Keratinocyte (primary cell): ENCODE data around the gene TBC1D8. TPM values are rescaled to one million over a fixed set of nuclear protein-coding genes. Genes with fewer than 3 reads are reported as not detected.

ENCODE experiments used
- DNase-seq: peaks from one replicate; pipeline ENCODE4 v3.0.0-alpha.2; 2011; ENCODE audit warnings: low read depth, missing footprints, low spot score
- FAIRE-seq: peaks from 2 replicates; lab custom pipeline; 2011; peaks lifted over from hg19 to GRCh38; lab: Jason Lieb, UNC
- H2AFZ ChIP-seq: 2 replicates; pipeline ENCODE4 v1.6.0; 2012; ENCODE audit warnings: low read length, control low read depth, inconsistent platforms; ENCODE audit not compliant: control insufficient read depth
- H3K27ac ChIP-seq: 2 replicates; pipeline ENCODE4 v1.5.1; 2011; ENCODE audit warnings: low read length; ENCODE audit not compliant: control insufficient read depth, insufficient read depth
- H3K27me3 ChIP-seq: 3 replicates; pipeline ENCODE4 v1.6.0; 2011; ENCODE audit warnings: low read length; ENCODE audit not compliant: control insufficient read depth, insufficient read depth; ENCODE audit errors: extremely low read depth
- H3K36me3 ChIP-seq, 2 experiments: 2 replicates in 1 of 2; 3 replicates in 1 of 2; pipeline ENCODE4 v1.5.1; 2011; ENCODE audit warnings: low read length in 2 of 2, mild to moderate bottlenecking in 1 of 2; ENCODE audit not compliant: control insufficient read depth in 2 of 2, insufficient read depth in 2 of 2; ENCODE audit errors: extremely low read depth in 1 of 2
- H3K4me1 ChIP-seq: 3 replicates; pipeline ENCODE4 v1.5.1; 2011; ENCODE audit warnings: low read length; ENCODE audit not compliant: control insufficient read depth, insufficient read depth; ENCODE audit errors: extremely low read depth
- H3K4me2 ChIP-seq: 3 replicates; pipeline ENCODE4 v1.6.0; 2011; ENCODE audit warnings: low read depth, low read length; ENCODE audit not compliant: control insufficient read depth, insufficient read depth; ENCODE audit errors: extremely low read depth
- H3K4me3 ChIP-seq, 3 experiments: fragments of 200-600 bp in 1 of 3; sonication (generic) in 1 of 3; 2 replicates in 2 of 3; 3 replicates in 1 of 3; pipeline ENCODE4 v1.5.1; 2011 to 2016; ENCODE audit warnings: low read length in 3 of 3, mild to moderate bottlenecking in 3 of 3, control low read depth in 2 of 3, inconsistent platforms in 1 of 3, low read depth in 1 of 3, mixed read lengths in 1 of 3, mixed run types in 1 of 3, moderate library complexity in 1 of 3; ENCODE audit not compliant: control insufficient read depth in 2 of 3, insufficient read depth in 2 of 3; ENCODE audit errors: extremely low read depth in 1 of 3
- H3K79me2 ChIP-seq: 2 replicates; pipeline ENCODE4 v1.6.0; 2012; ENCODE audit warnings: low read length; ENCODE audit not compliant: control insufficient read depth, insufficient read depth
- H3K9ac ChIP-seq: 3 replicates; pipeline ENCODE4 v1.6.0; 2011; ENCODE audit warnings: low read length; ENCODE audit not compliant: control insufficient read depth, insufficient read depth; ENCODE audit errors: extremely low read depth
- H3K9me1 ChIP-seq: 3 replicates; pipeline ENCODE4 v1.6.0; 2011; ENCODE audit warnings: low read length; ENCODE audit not compliant: control insufficient read depth, insufficient read depth; ENCODE audit errors: extremely low read depth
- H3K9me3 ChIP-seq: 2 replicates; pipeline ENCODE4 v1.5.1; 2012; ENCODE audit warnings: low read depth, low read length; ENCODE audit not compliant: control insufficient read depth
- H4K20me1 ChIP-seq: 3 replicates; pipeline ENCODE4 v1.6.0; 2011; ENCODE audit warnings: low read length; ENCODE audit not compliant: control insufficient read depth, insufficient read depth; ENCODE audit errors: extremely low read depth
- EZH2 ChIP-seq: IDR thresholded peaks from one replicate; pipeline ENCODE4 v1.6.1; 2012; ENCODE audit warnings: inconsistent platforms, mild to moderate bottlenecking, low read length, moderate library complexity
- dilution Hi-C: fragments of 300-500 bp; cut with MboI; formaldehyde crosslinking; loops from one replicate; pipeline ENCODE4 v1.7.0; 2020; ENCODE audit warnings: low sequenced_read_pairs; ENCODE audit not compliant: extremely low pct_ligation_motif_present
- polyA plus RNA-seq, 5 experiments: library from polyadenylated mRNA; depleted of rRNA in 3 of 5; stranded (reverse) in 3 of 5; stranded (forward) in 1 of 5; unstranded in 1 of 5; fragments of >200 nt; gene quantifications; 1 replicate in 1 of 5; 2 replicates in 3 of 5; 3 replicates in 1 of 5; pipeline versions ENCODE4 v1.2.1 to v1.2.3, GENCODE V29; 2011 to 2012; ENCODE audit warnings: missing spikeins in 2 of 5, low read depth in 1 of 5, low replicate concordance in 1 of 5
- TF ChIP-seq, protein P1 (sequence below), 3 experiments: IDR thresholded peaks in 1 of 3; conservative IDR thresholded peaks in 1 of 3; optimal IDR thresholded peaks in 1 of 3; 2 replicates in 2 of 3; 3 replicates in 1 of 3; pipeline versions ENCODE3 to v1.5.1; 2011; ENCODE audit warnings: low read length in 3 of 3, mild to moderate bottlenecking in 3 of 3, moderate library complexity in 2 of 3, control low read depth in 1 of 3, inconsistent platforms in 1 of 3; ENCODE audit not compliant: insufficient read depth in 2 of 3; ENCODE audit errors: extremely low read depth in 1 of 3

The TBC1D8 gene
- polyA plus RNA-seq, 1 donor (not counting 4 experiments of a cell fraction or from before 2014, with no cell fraction given), result 13.8 TPM

DNA sequence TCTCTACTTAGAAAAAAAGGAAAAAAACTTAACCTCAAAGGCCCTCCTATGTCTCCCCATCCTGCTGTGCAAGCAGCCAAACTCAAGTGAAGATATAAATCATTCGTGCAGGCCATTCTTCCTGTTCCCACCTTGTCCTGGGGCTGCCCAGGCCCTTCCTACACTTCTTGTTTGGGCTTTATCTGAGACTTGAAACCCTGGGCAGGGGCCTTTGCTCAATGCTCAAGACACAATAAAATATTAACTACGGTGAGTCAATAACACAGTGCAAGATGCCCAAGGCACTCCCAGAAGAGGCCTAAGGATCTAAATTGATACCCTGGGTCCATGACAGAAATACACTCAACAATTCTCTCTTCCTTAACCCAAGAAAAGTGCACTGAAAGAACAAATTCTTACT is 67.6 kb downstream of the TBC1D8 start:
- Histone ChIP-seq H3K27me3 (no peaks in the 10 kb centered on the region), H3K27ac (no peak overlapping the region), H3K9me3 (no peaks in the 10 kb centered on the region), H3K79me2 (peaks cover 4% of the 10 kb centered on the region), H3K9ac (no peak overlapping the region), H3K36me3 (peaks cover 0 to 4% of the 10 kb centered on the region in 2 experiments), H2AFZ (no peak overlapping the region), H3K4me3 (no peak overlapping the region), H4K20me1 (no peaks in the 10 kb centered on the region), H3K9me1 (no peaks in the 10 kb centered on the region), H3K4me1 (no peaks in the 10 kb centered on the region), H3K4me2 (no peak overlapping the region)
- DNase-seq, result no peak
- dilution Hi-C loops, result no loop called here
- no peak for TF ChIP-seq EZH2
- TF ChIP-seq, protein P1, sequence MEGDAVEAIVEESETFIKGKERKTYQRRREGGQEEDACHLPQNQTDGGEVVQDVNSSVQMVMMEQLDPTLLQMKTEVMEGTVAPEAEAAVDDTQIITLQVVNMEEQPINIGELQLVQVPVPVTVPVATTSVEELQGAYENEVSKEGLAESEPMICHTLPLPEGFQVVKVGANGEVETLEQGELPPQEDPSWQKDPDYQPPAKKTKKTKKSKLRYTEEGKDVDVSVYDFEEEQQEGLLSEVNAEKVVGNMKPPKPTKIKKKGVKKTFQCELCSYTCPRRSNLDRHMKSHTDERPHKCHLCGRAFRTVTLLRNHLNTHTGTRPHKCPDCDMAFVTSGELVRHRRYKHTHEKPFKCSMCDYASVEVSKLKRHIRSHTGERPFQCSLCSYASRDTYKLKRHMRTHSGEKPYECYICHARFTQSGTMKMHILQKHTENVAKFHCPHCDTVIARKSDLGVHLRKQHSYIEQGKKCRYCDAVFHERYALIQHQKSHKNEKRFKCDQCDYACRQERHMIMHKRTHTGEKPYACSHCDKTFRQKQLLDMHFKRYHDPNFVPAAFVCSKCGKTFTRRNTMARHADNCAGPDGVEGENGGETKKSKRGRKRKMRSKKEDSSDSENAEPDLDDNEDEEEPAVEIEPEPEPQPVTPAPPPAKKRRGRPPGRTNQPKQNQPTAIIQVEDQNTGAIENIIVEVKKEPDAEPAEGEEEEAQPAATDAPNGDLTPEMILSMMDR (optimal IDR thresholded peaks at IDR 0.05 in 1 of 3, IDR thresholded peaks at IDR 0.05 in 1 of 3, conservative IDR thresholded peaks at IDR 0.05 in 1 of 3; ENCODE audit: extremely low read depth in 1 of 3, insufficient read depth in 2 of 3, low read length in 3 of 3), result no peak
- no peak for FAIRE-seq

DNA sequence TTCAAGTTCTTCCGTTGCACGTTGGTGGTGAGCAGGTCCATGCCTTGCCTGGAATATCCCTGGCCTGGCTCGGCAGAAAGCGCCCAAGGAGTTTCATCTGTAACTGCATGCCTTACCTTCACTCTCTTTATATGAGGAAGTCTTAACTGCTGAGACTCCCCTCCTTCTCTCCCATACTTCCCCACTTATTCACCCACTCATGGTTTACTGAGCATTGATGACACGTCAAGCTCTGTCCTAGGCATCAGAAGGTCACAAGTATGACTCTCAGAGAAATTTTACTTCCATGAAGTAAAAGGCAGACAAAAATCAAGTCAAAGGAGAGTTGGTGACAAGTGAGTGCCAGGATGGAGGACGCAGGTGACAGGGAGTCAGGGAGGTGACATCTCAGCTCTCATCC is 68.2 kb downstream of the TBC1D8 start:
- H3K36me3 ChIP-seq, result peaks cover 0 to 4% of the 10 kb centered on the region in 2 experiments
- dilution Hi-C loops, result no loop called here
- peaks cover 4% of the 10 kb centered on the region for H3K79me2 ChIP-seq
- DNase-seq (no peak), FAIRE-seq (no peak)
- H3K27me3 ChIP-seq, result no peaks in the 10 kb centered on the region
- H3K27ac ChIP-seq, result no peak overlapping the region
- no peak overlapping the region for H3K4me2 ChIP-seq
- H2AFZ ChIP-seq, result no peak overlapping the region
- H3K9me1 ChIP-seq, result no peaks in the 10 kb centered on the region
- H3K4me3 ChIP-seq, result no peak overlapping the region
- TF ChIP-seq EZH2, result no peak
- TF ChIP-seq, protein P1 (optimal IDR thresholded peaks at IDR 0.05 in 1 of 3, IDR thresholded peaks at IDR 0.05 in 1 of 3, conservative IDR thresholded peaks at IDR 0.05 in 1 of 3; ENCODE audit: extremely low read depth in 1 of 3, insufficient read depth in 2 of 3, low read length in 3 of 3), result no peak
- H3K9me3 ChIP-seq, result no peaks in the 10 kb centered on the region
- no peak overlapping the region for H3K9ac ChIP-seq
- H3K4me1 ChIP-seq, result no peaks in the 10 kb centered on the region
- H4K20me1 ChIP-seq, result no peaks in the 10 kb centered on the region
